DMS153 (cell line): ENCODE results near the gene FAM163B.

Source experiments
- DNase-seq: peaks from one replicate; lab custom pipeline; 2025; lab: John Stamatoyannopoulos, UW

FAM163B gene

DNA sequence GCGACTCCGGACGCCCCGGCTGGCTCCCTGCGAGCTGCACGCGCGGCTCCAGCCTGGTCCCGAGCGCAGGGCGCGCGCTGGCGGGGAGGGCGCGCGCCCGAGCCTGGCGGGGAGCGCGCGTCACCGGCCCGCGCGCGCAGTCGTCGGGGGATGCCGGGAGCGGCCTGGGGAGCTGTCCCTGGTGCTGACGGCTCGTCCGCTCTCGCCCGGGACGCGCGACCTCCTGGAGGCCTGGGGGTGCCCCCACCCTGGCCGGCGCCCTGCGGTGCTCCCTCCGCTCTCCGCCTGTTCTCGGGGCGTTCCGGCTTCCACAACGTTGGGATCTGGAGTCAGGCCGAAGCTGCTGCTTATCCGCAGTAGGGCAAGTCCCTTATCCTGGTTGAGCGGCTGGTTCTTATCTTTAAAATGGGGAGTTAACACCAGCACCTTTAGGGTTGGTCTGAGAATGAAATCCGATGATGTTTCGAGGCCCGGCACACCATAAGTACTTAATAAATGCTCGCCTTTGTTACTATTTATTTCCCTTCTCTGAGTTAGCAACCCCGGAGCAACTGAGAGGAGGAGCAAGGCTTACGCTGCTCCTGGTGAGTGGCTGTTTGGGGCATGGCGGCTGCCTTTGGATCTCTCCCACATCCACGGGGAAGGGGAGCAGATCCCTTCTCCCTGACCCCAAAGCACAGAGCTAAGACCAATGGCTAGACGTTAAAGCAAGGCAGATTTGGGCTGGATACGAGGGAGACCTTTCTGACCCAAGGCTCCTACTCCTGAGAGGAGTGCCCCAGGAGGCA lies at the start of gene FAM163B:
TSS of gene FAM163B (minus strand) at position 79 of the 788 bp plus-strand sequence. CDS start 29,166 bp downstream, outside the sequence.
- no peak for DNase-seq

DNA sequence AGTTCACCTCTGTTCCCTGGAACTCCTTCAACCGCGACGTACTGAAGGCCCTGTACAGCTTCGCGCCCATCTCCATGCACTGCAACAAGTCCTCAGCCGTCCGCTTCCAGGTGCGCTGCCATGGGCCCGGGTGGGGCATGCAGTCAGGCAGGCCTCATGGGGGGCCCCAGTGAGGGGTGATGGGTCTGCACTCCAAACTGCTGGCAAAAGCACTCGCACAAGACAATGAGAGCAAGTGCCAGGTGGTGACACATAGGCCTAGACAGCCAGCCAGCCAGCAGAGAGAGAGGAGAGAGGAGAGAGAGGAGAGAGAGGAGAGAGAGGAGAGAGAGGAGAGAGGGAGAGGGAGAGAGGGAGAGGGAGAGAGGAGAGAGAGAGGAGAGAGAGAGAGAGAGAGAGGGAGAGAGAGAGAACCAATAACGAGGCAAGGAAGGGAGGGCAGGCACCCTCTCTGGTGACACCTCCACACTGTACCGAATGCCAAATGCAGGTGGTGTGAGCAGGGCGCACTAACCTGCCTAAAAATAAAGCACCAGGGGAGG lies 48.0 kb upstream of the FAM163B start:
- DNase-seq: peak; percentile 67

DNA sequence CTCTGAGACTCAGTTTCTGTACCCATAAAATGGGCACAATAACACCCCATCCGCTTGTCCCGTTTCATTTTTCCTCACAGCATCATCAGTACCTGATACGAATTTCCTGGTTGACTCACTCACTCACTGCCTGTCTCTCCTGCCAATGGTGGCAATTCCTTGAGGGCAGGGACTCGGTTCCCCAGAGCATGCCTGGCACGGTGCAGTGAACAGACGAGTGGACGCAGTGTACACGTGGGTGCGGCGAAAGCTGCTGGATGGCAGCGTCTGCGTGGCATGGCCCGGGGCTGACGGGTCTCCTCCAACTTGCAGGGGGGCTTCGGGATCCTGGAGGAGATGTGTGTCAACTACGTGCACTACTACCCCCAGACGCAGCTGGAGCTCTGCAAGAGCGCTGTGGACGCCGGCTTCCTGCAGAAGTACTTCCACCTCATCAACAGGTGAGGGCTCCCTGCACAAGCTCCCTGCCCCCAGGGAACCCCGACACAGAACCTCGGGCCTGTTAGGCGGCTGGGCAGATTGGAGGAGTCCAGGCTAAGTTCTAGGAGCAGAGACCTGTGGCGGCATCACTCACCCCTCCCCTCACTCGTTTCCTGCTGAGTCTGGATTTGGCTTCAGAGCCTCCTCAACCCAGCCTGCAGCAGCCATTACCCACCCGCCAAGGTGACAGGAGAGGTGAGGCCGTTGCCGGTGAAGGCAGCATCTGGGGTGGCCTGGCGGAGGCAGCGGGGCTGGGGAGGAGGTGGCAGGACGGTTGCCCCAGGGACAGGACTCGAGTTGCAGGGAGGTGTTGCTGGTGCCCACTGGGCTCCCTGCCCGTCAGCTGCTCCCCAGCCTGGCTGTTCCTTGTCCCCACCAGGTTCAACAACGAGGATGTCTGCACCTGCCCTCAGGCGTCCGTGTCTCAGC lies 47.3 kb upstream of the FAM163B start:
- peak; percentile 67 for DNase-seq

DNA sequence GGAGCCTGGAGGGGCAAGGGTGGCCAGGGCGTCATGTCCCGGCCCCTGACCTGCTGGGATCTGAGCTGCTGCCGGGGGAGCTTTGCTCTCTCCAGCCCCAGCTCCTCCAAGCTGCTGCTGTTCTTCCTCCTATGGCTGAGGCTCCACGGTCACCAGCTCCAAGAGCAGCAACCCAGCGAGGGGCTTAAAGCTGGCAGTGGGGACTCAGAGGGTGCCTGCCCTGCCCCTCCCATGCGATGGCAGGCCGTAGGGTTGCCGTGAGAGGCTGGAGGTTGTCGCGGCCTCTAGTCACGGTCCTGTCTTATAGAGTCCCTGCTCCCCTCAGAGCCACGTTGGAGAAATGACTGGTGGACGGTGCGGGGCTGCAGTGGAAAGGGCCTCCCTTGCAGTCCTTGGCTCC lies 46.5 kb upstream of the FAM163B start:
- no peak for DNase-seq

DNA sequence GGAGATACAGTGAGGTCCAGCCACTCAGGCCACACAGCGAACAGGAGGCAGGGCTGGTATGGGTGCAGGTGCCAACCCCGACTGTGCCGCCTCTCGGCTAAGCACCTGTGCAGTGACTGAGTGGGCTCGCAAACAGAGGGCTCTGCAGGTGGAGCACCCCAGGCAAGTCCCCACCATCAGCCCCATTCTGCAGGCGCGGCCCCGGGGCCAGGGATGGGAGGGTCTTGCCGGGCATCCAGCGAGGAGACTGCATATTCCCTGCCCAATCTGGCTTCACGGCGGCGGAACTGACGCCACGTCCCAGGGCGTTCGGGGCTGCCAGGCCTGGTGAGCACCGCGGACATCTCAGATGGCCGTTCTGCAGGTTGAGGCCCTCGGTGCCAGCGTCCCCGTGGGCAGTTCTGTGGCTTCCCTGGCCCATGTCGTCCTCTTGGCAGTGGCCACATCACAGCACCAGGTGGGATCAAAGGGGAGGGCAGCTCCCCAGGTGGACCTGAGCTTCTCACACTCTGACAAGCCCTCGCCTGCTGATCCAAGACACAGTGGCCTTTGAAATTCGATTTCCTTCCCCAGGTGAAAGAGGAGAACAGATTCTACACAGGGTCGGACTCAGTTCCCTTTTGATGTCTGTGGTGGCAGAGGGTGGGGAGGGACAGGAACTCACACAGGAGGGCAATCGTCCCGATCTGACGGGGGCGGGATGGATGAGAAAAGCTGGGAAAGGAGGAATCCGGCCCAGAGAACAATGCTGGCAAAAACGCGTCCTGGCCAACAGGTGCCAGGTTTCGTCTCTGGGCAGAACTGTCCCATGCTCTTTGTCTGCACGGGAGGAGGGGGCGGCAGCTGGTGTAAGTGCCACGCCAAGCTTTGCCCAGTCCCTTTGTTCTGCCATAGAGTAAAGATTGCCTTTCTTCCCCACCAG lies 45.8 kb upstream of the FAM163B start:
- no peak for DNase-seq

DNA sequence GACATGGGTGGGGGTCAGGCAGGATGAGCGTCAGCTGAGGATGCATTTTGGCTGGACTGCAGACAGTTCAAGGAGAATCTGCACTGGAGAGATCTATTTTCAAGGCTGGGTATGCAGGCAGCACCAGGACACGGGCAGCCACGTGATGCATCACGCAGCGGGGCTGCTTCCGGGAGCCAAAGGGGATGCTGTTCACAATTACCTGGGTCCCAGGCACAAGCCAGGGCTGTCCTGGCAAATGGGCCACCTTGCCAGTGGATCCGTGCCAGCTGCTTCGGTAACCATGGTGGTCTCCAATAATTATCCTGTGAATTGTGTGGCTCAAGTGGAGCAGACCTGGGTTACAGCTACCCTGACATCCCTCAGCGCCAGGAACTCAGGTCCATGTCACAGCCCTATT lies 44.4 kb upstream of the FAM163B start:
- no peak for DNase-seq

DNA sequence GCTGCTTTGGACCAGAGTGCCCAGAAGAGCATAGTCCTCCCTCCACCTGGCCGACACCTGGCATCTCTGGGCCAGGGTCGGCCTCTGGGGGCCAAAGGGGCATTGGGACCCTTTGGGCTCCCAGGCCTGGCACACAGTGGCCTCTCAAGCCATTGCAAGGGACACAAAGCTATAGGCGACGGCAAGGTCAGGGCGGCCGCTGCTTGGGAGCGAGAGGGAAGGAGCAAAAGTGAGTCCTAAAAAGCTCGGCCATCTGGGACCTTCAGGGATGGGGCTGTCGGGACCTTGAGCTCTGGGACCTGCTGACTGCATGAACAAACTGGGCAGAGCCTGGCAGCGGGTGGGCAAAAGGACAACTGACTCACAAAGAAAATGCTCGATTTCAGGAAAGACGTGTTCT lies 40.8 kb upstream of the FAM163B start:
- DNase-seq: no peak

DNA sequence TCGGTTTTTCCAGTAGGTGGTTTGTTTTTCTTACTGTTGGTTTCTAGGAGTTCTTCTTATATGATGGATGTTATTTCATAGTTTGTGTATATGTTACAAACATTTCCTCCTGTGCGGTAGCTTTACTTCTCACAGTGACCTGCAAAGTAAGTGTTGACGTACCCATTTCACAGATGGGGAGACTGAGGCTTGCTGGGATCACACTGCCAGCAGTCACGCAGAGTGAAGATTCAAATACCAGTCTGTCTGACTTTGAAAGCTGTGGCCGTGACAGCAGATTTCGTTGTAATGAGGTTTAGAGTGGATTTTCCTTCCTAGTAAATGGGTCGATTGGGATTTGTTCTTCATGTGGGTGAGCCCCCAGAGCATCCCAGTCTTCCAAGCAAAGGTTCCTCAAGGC lies 40.0 kb upstream of the FAM163B start:
- no peak for DNase-seq

DNA sequence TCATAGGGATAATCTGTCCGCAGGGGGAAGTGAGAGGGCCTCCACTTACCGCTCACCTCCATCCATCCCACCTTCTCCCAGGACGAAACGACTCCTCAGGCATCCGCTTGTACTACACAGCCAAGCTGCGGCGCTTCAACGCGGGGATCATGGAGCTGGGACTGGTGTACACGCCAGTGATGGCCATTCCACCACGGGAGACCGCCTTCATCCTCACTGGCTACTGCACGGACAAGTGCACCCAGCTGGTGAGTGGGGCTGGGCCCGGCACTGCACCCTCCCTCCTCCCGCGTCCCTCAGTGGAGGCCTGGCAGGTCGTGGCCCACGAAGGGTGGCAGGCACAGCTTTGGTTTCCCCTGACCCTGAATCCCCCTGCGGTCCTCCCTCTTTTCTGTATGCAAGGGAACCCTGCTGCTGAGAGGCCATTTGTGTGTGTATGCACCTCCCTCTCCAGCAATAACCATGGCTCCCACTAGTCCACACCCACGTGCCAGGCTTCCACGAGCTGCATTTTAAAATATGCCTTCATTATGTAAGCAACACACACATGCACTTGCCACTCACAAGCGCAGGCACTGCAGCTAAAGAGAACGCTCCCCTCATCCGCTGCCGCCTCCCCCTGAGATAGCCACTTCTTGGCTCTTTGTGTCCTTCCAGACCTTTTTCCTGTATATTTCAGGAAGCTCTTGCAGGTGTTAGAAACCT lies 38.7 kb upstream of the FAM163B start:
- DNase-seq: no peak

DNA sequence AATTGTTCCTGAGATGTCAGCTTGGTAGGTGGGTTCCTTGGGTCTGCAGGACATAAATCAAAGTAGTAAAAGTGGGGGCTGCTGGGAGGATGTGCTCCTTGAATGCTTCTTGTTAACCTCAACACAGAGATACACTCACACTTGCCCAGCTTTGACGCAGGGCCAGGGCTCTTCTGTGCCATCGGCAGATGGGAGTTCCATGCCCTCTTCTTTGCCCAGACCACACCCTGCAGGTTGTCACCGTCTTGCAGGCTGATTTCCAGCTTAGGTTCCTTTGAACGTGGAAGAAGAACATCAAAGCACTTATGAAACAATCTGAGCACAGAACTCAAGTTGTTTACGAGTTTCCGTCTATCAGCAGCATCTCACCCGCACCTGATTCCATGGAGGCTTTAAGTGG lies 38.0 kb upstream of the FAM163B start:
- DNase-seq: no peak

DNA sequence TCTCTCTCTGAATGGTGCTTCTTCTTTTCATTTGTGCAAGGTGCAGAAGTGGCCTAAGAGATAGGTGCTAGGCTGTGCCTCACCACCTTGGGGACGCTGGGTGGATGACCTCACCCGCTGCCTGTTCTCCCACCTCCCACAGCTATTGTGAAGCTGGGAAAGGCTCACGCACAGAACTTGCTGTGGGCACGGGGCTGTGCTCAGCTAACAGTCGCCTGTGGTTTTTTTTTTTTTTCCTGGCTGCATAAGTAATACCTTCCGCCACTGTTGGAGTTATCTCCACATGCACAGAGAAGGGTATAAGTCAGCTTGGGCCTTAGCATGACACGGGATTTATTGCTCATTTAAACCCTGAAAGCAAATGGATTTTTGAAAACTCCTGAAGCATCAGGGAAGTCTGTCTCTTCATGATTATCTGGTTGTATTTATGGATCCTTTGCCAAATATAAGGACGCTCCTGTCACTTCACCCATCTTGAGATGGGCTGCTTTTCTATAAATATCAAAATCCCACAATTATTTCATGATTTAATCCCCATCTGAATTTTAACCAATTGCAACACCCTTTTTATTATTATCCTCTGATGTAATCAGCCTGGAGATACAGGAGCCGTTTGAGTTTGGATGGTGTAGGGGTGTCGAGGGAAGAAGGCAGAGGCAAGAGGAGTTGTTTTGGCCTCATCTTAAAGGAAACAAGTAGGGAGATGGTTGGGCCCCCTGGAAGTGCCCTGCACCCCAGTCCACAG lies 36.0 kb upstream of the FAM163B start:
- DNase-seq: peak; percentile 21

DNA sequence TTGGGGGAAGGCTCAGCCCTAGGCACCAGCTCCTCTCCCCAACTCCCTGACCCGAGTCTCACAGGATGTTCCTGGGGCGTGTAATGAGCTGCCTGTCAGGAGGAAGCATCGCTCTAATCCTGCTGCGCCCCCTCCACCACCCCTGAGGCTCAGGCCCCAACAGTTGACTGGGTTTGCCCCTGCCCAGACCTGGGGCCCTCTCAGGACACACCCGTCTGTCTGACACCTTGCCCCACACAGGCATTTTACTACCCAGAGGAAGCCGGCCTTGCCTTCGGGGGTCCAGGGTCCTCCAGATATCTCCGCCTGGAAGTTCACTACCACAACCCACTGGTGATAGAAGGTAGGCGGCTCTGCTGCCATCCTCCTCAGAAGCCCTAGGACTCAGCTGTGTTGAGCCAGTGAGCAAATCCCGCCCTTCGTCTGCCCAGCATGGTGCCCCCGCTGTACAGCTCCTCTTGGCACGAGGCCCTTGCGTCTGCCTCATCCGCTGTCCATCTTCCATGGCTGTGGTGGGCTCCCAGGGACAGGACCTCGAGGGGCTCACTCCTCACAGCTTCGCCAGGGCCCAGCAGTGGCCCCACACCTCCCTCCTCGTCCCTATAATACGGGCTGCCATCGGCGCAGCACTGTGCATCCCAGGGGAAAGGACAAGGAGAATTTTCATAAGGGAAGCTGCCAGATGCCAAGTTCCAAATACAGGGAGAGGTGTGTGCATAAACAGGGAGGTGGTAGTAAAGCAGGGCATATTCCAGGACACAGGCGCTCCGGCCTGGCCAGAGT lies 35.0 kb upstream of the FAM163B start:
- DNase-seq: no peak

DNA sequence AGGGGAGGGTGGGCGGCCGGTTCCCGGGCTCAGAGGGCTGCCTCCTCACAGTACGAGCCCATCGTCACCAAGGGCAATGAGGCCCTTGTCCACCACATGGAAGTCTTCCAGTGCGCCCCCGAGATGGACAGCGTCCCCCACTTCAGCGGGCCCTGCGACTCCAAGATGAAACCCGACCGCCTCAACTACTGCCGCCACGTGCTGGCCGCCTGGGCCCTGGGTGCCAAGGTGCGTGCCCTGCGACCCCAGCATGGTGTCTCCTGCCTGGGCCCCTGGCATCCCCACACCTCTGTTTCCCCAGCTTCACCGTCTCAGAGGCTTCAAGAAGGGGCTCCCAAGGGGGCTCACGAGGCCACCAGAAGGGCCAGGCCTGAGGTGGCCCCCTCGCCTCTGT lies 34.2 kb upstream of the FAM163B start:
- no peak for DNase-seq

DNA sequence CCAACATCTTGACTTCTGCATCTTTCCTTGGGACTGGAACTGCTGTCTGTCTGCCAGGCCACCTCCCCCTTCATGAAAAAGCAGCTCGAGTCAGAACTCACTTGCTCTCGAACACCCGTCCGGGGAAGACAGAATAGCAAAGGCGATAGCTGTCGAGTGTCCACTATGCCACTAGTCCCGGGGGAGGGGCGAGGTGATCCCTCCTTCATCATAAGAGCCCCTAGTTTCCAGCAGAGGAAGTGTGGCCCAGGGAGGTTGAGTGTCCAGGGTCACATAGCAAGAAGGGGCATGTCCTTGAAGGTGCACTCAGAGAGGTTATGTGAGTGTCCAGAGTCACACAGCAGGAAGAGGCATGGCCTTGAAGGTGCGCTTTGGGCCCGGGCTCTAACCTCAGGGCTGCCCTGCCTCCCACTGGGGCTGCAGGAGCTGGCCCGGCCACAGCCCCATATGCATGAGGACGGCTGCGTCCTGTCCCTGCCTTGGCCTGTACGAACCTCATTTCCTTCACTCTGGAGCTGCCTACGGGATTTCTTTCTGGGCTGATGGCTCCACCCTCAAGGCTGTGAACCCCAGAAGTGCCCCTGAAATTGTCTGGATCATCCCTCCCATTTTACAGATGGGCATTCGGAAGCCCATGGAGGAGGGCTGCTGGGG lies 33.6 kb upstream of the FAM163B start:
- no peak for DNase-seq

DNA sequence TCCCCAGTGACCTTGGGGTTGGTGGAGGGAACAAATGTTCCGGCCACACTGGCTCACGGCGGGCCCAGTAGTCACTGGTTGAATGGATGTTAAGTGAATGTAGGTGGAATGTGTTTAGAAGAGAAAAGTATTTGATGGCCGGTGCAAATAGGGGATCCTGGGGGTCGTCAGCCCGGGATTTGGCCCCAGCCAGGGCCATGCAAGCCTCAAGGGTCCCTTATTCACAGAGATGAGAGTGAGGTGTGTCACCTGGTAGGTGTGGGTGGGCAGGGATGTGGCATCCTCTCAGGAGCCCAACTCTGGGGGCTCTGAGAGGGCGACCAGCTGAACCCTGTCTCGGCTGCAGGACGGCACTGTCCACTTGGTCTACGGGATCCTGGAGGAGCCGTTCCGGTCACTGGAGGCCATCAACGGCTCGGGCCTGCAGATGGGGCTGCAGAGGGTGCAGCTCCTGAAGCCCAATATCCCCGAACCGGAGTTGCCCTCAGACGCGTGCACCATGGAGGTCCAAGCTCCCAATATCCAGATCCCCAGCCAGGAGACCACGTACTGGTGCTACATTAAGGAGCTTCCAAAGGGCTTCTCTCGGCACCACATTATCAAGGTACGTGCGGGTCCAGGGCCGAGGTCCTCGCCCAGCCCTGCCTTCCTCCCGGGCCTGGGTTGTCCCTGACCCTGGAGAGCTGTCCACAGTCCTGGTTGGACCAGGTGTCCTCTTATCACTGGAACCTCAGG lies 32.8 kb upstream of the FAM163B start:
- no peak for DNase-seq

DNA sequence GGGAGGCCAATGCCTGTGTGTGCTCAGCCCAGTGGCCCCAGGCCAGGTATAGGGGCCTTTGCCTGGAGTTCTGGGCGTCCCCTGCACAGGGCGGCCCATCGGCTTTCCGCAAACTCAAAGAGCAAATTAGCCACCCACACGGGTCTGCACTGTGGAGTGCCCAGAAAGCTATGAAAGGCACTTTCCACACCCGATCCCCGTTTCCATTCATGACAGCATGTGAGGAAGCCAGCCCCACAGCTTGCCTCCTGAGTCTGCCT lies 32.1 kb upstream of the FAM163B start:
- DNase-seq: no peak

DNA sequence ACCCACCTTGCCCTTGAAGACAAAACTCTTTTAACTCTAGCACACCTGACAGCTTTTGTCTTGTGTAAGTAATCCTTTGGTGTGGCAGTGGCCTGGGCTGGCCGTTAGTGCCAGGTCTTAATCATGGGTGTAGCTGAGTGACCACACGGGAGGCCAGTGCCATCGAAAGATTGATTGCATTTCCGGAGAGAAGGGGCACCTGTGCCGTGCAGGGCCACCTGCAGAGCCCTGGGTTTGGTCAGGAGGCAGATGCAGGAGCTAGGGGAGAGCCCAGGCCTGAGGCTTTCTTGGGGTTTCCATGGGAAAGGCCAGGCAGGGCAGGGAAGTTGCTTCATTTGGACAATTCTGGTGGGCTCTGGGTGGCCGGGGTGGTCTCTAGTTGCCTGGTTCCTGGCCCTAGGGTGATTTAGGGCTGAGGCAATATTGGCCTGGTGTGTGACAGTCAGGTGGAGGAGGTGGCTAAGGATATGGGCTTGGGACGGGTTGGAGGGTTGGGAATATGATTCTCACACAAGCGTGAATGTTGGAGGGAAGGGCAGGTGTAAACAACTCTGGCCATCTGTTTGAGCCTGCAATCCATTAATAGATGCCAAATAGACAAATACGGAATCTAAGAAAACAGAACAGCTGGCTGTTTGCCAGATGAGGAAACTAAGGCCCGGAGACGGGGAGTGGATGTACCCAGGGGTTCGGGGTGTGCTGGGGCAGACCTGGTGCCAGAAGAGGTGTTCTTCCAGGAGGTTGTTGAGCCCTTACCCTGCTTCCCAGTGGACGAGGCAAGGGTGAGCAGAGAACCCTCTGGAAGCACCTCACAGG lies 31.6 kb upstream of the FAM163B start:
- DNase-seq: no peak

DNA sequence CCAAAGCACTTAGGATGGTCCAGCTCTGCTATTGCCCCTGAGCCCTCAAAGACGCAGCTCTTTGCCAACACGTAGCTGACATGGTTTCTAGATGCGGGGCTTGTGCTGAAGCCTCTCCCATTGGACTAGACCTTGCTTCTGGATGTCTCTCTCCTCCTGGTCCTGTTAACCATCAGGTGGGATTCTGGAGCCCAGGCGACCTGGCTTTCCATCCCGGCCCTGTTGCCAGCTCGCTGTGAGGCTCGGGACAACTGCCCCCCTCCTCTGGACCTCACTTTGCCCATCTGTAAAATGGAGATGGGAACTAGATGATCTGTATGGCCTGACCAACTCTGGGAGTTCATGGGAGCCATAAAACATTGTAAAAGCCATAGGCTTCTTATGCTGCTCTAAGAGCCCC lies 31.0 kb upstream of the FAM163B start:
- no peak for DNase-seq
